Kidney (tissue), 14 donors: Measurements from ENCODE around the gene CIPC. TPM values are rescaled to one million over a fixed set of nuclear protein-coding genes. Genes with fewer than 3 reads are reported as not detected.

ENCODE experiments used
- DNase-seq, 5 donors: peaks; one replicate each; pipeline ENCODE4 v3.0.0-alpha.2; 2013 to 2020
- FAIRE-seq: peaks from 2 replicates; lab custom pipeline; 2012; peaks lifted over from hg19 to GRCh38; lab: Jason Lieb, UNC
- H3K27ac ChIP-seq, 2 donors: one replicate each; pipeline ENCODE4 v1.7.0; 2013; ENCODE audit warnings: low read depth in 2 of 2, low read length in 2 of 2, inconsistent platforms in 1 of 2
- H3K27me3 ChIP-seq: one replicate; pipeline ENCODE4 v1.7.1; 2013; ENCODE audit warnings: low read length, inconsistent platforms; ENCODE audit not compliant: control insufficient read depth, insufficient read depth
- H3K36me3 ChIP-seq, 3 donors: one replicate each; pipeline versions ENCODE4 v1.7.0 to v1.7.1; 2013; ENCODE audit warnings: low read length in 3 of 3, control low read depth in 1 of 3, inconsistent platforms in 1 of 3; ENCODE audit not compliant: insufficient read depth in 3 of 3, control insufficient read depth in 2 of 3
- H3K4me1 ChIP-seq, 3 donors: one replicate each; pipeline versions ENCODE4 v1.7.0 to v1.7.1; 2013; ENCODE audit warnings: low read length in 3 of 3, inconsistent platforms in 1 of 3, low read depth in 1 of 3; ENCODE audit not compliant: control insufficient read depth in 2 of 3, insufficient read depth in 2 of 3
- H3K4me3 ChIP-seq, 3 donors: one replicate each; pipeline versions ENCODE4 v1.7.0 to v1.8.1; 2013; ENCODE audit warnings: low read length in 3 of 3, control low read depth in 1 of 3, inconsistent platforms in 1 of 3
- H3K9ac ChIP-seq, 3 donors: one replicate each; pipeline versions ENCODE4 v1.7.0 to v1.7.1; 2013; ENCODE audit warnings: low read length in 3 of 3, control low read depth in 1 of 3, inconsistent platforms in 1 of 3
- H3K9me3 ChIP-seq, 3 donors: one replicate each; pipeline versions ENCODE4 v1.7.0 to v1.7.1; 2013; ENCODE audit warnings: low read length in 3 of 3, control low read depth in 1 of 3, inconsistent platforms in 1 of 3; ENCODE audit not compliant: control insufficient read depth in 2 of 3, insufficient read depth in 1 of 3
- CTCF ChIP-seq: IDR thresholded peaks from 3 replicates; pipeline ENCODE4 v1.5.1; 2012; ENCODE audit warnings: mild to moderate bottlenecking, moderate library complexity, borderline replicate concordance; ENCODE audit not compliant: insufficient read depth; ENCODE audit errors: extremely low read depth
- intact Hi-C: fragments of 100-400 bp; cut with DNase I; formaldehyde crosslinking; loops from one replicate; pipeline ENCODE4 v1.11.1; 2022
- polyA plus RNA-seq: library from polyadenylated mRNA; stranded (reverse); fragments of 350-450 nt; fragmentation: Illumina TruSeq; extraction: RNeasy Lipid Tissue Mini Kit (QIAGEN cat#74804); gene quantifications from one replicate; pipeline ENCODE4 v1.2.3, GENCODE V29; 2014; ENCODE audit warnings: low read depth, low replicate concordance; ENCODE audit not compliant: insufficient read depth
- total RNA-seq: library from RNA; stranded (reverse); fragmentation: NEBNext Ultra II Directional; extraction: Animal tissue kit (Norgen Biotek cat#: 25700); gene quantifications from one replicate; pipeline ENCODE4 v1.2.1, GENCODE V29; 2021
- donor health status: control.
- donor health status: control.
- donor health status: control.
- donor health status: control.
- donor health status: control.
- donor health status: DM: yes; HTN: yes; CAD: no.
- donor health status: Normal renal cell carcinoma (clear cell type).

The CIPC gene
- total and polyA plus RNA-seq, 2 donors from 2014 or later, result 12.8 to 23.5 TPM

GRCh38 chr14:77104393-77104792 is 6.3 kb downstream of the CIPC start:
- no peak for FAIRE-seq
- peak overlapping the region in 1 of 2 donors; percentile 28 for H3K27ac ChIP-seq

DNA sequence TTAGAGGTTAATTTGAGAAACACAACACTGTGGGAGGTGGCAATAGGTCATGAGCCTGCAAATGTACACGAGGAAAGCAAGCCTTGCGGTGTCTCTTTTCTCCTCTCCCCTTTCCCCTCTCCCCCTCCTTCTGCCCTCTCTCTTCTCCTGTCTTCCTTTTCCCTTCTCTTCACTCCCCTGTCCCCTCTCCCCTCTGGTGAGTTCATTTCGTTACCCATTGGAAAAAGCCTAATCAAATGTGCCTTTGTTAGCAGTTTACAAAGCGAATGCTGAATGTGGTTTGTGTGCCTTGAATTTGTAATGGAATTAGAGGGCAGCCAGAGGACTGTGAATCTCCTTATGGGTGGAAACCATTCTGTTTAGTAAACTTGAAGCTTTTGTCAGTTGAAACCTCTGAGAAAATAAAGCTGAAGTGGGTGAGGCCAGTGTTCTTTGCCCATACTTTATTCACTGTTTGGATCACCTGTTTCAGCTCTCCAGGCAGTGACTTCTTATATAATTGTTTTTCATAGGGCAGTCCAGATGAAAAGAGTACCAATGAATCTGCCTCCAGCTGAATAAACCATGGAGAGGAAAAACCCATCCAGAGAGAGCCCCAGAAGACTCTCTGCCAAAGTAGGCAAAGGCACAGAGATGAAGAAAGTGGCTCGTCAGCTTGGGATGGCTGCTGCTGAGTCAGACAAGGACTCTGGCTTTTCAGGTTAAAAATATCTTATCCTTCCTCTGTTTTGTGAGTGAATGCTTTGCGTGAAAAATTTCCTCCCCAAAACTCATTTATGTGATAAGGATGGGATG is 7.3 kb downstream of the CIPC start:
- peak in 1 of 5 donors; percentile 45 for DNase-seq
- peak overlapping the region in 1 of 2 donors; percentile 63 for H3K27ac ChIP-seq

More at GRCh38 chr14:77104393-77104792, 6.3 kb downstream of the CIPC start:
- no peaks in the 10 kb centered on the region for H3K27me3 ChIP-seq
- no peak overlapping the region for H3K4me3 ChIP-seq
- H3K9ac ChIP-seq, result peak overlapping the region in 2 of 3 donors; percentile 20 to 29
- H3K9me3 ChIP-seq, result no peaks in the 10 kb centered on the region
- no peak for TF ChIP-seq CTCF
- H3K36me3 ChIP-seq, result peaks cover 0 to 22% (median 0%) of the 10 kb centered on the region in 3 donors
- no peak for DNase-seq
- intact Hi-C loops, result no loop called here
- peaks cover under 1 to 16% (median 16%) of the 10 kb centered on the region in 3 donors for H3K4me1 ChIP-seq

DNA sequence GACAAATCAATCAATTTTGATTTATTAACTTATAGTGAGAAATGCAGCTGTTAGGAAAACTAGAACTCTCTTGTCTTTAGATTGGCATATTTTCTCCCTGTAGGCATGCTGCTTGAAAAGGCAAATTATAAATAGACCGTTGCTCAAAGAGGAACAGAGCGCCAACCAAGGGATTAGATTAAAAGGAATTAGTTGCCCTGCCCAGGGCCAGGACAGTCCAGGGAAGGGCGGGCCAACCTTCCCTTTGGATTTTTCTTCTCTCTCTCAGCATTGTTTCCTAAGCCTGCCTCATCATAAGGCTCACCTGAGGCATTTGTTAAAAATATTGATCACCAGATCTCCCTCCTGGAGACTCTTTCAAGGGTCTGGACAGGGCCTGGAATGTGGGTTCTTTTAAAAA is 8.6 kb downstream of the CIPC start:
- intact Hi-C loops, result no loop called here
- Histone ChIP-seq H3K36me3 (peaks cover 0 to 23% (median 10%) of the 10 kb centered on the region in 3 donors), H3K27ac (no peak overlapping the region), H3K27me3 (no peaks in the 10 kb centered on the region), H3K9me3 (no peaks in the 10 kb centered on the region), H3K4me3 (no peak overlapping the region), H3K4me1 (peaks cover 0 to 15% (median 8%) of the 10 kb centered on the region in 3 donors), H3K9ac (no peak overlapping the region)
- TF ChIP-seq CTCF, result no peak
- FAIRE-seq (no peak), DNase-seq (no peak)

More for the DNA sequence above, 7.3 kb downstream of the CIPC start:
- H3K9me3 ChIP-seq, result no peaks in the 10 kb centered on the region
- TF ChIP-seq CTCF, result no peak
- H3K4me3 ChIP-seq, result no peak overlapping the region
- H3K27me3 ChIP-seq, result no peaks in the 10 kb centered on the region
- no peak for FAIRE-seq
- peaks cover 0 to 15% (median 14%) of the 10 kb centered on the region in 3 donors for H3K4me1 ChIP-seq
- no peak overlapping the region for H3K9ac ChIP-seq
- H3K36me3 ChIP-seq, result peaks cover 0 to 22% (median 6%) of the 10 kb centered on the region in 3 donors
- intact Hi-C loops, result no loop called here
